WTC11 (cell line): ENCODE data around the gene PRRT1. TPM values are rescaled to one million over a fixed set of nuclear protein-coding genes. Genes with fewer than 3 reads are reported as not detected.
A peak's percentile ranks its signal among the peaks of the same experiment; 100 is the strongest.

Experiments used
- ARID4B ChIP-seq: sonication (generic); formaldehyde crosslinking; IDR thresholded peaks from 2 replicates; pipeline ENCODE4 v1.8.0; 2023; ENCODE audit warnings: missing genetic modification reagents, mild to moderate bottlenecking, borderline replicate concordance
- ATF1 ChIP-seq: sonication (generic); formaldehyde crosslinking; IDR thresholded peaks from 2 replicates; pipeline ENCODE4 v1.8.1; 2023; ENCODE audit warnings: mild to moderate bottlenecking, moderate library complexity, missing genetic modification reagents
- CBFB ChIP-seq: sonication (generic); formaldehyde crosslinking; IDR thresholded peaks from 2 replicates; pipeline ENCODE4 v1.8.1; 2022; ENCODE audit warnings: mild to moderate bottlenecking, low read depth, missing genetic modification reagents
- EMX1 ChIP-seq: fragments of 250-450 bp; sonication (Bioruptor Pico); IDR thresholded peaks from 2 replicates; pipeline ENCODE4 v1.8.0; 2021; ENCODE audit warnings: mild to moderate bottlenecking
- ESRRA ChIP-seq: sonication (generic); formaldehyde crosslinking; IDR thresholded peaks from 2 replicates; pipeline ENCODE4 v1.8.1; 2022; ENCODE audit warnings: mild to moderate bottlenecking, missing genetic modification reagents, borderline replicate concordance
- GRHL2 ChIP-seq: fragments of 250-450 bp; sonication (Bioruptor Pico); IDR thresholded peaks from 2 replicates; pipeline ENCODE4 v1.8.0; 2022; ENCODE audit warnings: mild to moderate bottlenecking, moderate library complexity; ENCODE audit not compliant: insufficient replicate concordance, severe bottlenecking
- IRF1 ChIP-seq: sonication (generic); formaldehyde crosslinking; IDR thresholded peaks from 2 replicates; pipeline ENCODE4 v1.8.0; 2023; ENCODE audit warnings: missing genetic modification reagents
- IRF2 ChIP-seq: sonication (generic); formaldehyde crosslinking; IDR thresholded peaks from 2 replicates; pipeline ENCODE4 v1.8.0; 2022; ENCODE audit warnings: low read depth, missing genetic modification reagents, borderline replicate concordance
- NFATC4 ChIP-seq: fragments of 250-450 bp; sonication (Bioruptor Pico); IDR thresholded peaks from 2 replicates; pipeline ENCODE4 v1.9.0; 2021; ENCODE audit warnings: mild to moderate bottlenecking
- PRRX2 ChIP-seq: fragments of 250-450 bp; sonication (Bioruptor Pico); IDR thresholded peaks from 2 replicates; pipeline ENCODE4 v1.8.0; 2021; ENCODE audit warnings: mild to moderate bottlenecking
- RORB ChIP-seq: fragments of 250-450 bp; sonication (Bioruptor Pico); IDR thresholded peaks from 2 replicates; pipeline ENCODE4 v1.9.0; 2021; ENCODE audit warnings: mild to moderate bottlenecking
- SP1 ChIP-seq: sonication (generic); formaldehyde crosslinking; conservative IDR thresholded peaks from 2 replicates; pipeline ENCODE4 v1.8.1; 2022; ENCODE audit warnings: missing genetic modification reagents
- TCF7 ChIP-seq: sonication (generic); formaldehyde crosslinking; IDR thresholded peaks from 2 replicates; pipeline ENCODE4 v1.8.0; 2022; ENCODE audit warnings: mild to moderate bottlenecking, low read depth, missing genetic modification reagents, moderate library complexity
- ZBTB43 ChIP-seq: sonication (generic); formaldehyde crosslinking; IDR thresholded peaks from 2 replicates; pipeline ENCODE4 v1.8.1; 2023; ENCODE audit warnings: mild to moderate bottlenecking, missing genetic modification reagents
- ZNF232 ChIP-seq: sonication (generic); formaldehyde crosslinking; IDR thresholded peaks from 2 replicates; pipeline ENCODE4 v1.8.0; 2022; ENCODE audit warnings: mild to moderate bottlenecking, missing genetic modification reagents
- ZNF263 ChIP-seq: sonication (generic); formaldehyde crosslinking; IDR thresholded peaks from 2 replicates; pipeline ENCODE4 v1.8.1; 2022; ENCODE audit warnings: low read depth, mild to moderate bottlenecking, moderate library complexity, missing genetic modification reagents
- ZNF532 ChIP-seq: fragments of 250-450 bp; sonication (Bioruptor Pico); IDR thresholded peaks from 2 replicates; pipeline ENCODE4 v1.9.0; 2021; ENCODE audit warnings: mild to moderate bottlenecking, borderline replicate concordance
- ZNF671 ChIP-seq: fragments of 250-450 bp; sonication (Bioruptor Pico); IDR thresholded peaks from 2 replicates; pipeline ENCODE4 v1.8.0; 2021; ENCODE audit warnings: mild to moderate bottlenecking
- total RNA-seq: library from RNA; stranded (reverse); gene quantifications from 3 replicates; pipeline ENCODE4 v1.2.3, GENCODE V29; 2021
- TF ChIP-seq, protein P1 (sequence below): sonication (generic); formaldehyde crosslinking; IDR thresholded peaks from 2 replicates; pipeline ENCODE4 v1.8.1; 2023; ENCODE audit warnings: mild to moderate bottlenecking, missing genetic modification reagents, moderate library complexity
- TF ChIP-seq, protein P2 (sequence below): sonication (generic); formaldehyde crosslinking; IDR thresholded peaks from 2 replicates; pipeline ENCODE4 v1.8.1; 2022; ENCODE audit warnings: mild to moderate bottlenecking, moderate library complexity, missing genetic modification reagents
- TF ChIP-seq, protein P3 (sequence below): sonication (generic); formaldehyde crosslinking; IDR thresholded peaks from 2 replicates; pipeline ENCODE4 v1.8.1; 2022; ENCODE audit warnings: low read depth, missing genetic modification reagents, borderline replicate concordance
- TF ChIP-seq, protein P4 (sequence below): fragments of 250-450 bp; sonication (Bioruptor Pico); IDR thresholded peaks from 2 replicates; pipeline ENCODE4 v1.8.0; 2021; ENCODE audit warnings: mild to moderate bottlenecking

PRRT1 gene
- total RNA-seq, 1 experiment from 2014 or later = 1.6 TPM

DNA sequence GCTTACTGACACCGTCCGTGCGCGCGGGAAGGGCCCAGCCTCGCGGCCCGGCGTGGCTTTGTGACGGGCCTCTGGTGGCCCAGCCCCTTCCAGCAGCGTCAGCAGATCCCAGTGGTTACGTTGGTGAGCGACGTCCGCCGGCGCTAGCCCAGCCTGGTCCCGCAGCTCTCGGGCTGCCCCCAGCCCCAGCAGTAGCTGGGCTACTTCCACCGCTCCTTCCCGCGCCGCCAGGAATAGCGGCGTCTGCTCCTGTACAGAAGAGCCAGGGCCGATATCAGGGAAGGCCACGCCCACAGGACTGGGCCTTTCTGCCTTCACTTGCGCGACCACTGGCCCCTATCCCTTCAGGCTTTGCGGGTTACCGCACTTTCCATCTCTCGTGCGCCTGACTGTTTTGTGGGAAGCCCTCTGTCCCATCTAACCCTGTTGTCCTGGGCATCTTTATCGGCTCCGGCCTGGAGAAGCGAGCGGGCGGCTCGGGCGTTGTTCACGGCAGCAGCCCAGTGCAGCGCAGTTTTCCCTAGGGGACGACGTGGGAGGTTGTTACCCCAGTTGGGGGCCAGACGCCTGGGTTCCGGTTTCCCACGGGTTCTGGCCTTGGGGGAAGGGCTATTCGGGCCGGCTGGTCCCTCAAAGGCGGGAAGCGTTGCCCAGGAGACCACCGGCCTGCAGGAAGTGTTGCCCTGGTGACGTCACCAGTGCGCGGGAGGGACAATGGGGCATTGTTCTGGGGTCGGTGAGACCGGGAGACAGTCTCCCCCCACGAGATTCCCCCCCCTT lies 44.4 kb upstream of the PRRT1 start (continued):
- TF ChIP-seq, protein P1, sequence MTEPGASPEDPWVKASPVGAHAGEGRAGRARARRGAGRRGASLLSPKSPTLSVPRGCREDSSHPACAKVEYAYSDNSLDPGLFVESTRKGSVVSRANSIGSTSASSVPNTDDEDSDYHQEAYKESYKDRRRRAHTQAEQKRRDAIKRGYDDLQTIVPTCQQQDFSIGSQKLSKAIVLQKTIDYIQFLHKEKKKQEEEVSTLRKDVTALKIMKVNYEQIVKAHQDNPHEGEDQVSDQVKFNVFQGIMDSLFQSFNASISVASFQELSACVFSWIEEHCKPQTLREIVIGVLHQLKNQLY (CRISPR knock-in tag) = 0 out of 2 replicates have a peak, but pooled peaks have one; percentile 68
- TF ChIP-seq RORB (CRISPR knock-in tag) (no peak), ZNF232 (CRISPR knock-in tag) (no peak), ESRRA (no peak), ZBTB43 (CRISPR knock-in tag) (no peak), ZNF671 (CRISPR knock-in tag) (no peak), ZNF532 (CRISPR knock-in tag) (peak; percentile 80; the same call in 1 of the 2 replicates), EMX1 (CRISPR knock-in tag) (0 out of 2 replicates have a peak, but pooled peaks have one; percentile 46), IRF2 (CRISPR knock-in tag) (no peak), GRHL2 (no peak), CBFB (no peak), ZNF263 (no peak), ATF1 (CRISPR knock-in tag) (peak; percentile 87; the same call in 1 of the 2 replicates), SP1 (CRISPR knock-in tag) (peak; percentile 56; the same call in 1 of the 2 replicates), PRRX2 (no peak), IRF1 (0 out of 2 replicates have a peak, but pooled peaks have one; percentile 51), ARID4B (CRISPR knock-in tag) (peak; percentile 86; the same call in 1 of the 2 replicates), NFATC4 (0 out of 2 replicates have a peak, but pooled peaks have one; percentile 11), TCF7 (CRISPR knock-in tag) (no peak)
- TF ChIP-seq, protein P2, sequence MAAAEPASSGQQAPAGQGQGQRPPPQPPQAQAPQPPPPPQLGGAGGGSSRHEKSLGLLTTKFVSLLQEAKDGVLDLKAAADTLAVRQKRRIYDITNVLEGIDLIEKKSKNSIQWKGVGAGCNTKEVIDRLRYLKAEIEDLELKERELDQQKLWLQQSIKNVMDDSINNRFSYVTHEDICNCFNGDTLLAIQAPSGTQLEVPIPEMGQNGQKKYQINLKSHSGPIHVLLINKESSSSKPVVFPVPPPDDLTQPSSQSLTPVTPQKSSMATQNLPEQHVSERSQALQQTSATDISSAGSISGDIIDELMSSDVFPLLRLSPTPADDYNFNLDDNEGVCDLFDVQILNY = peak; percentile 97
- TF ChIP-seq, protein P3, sequence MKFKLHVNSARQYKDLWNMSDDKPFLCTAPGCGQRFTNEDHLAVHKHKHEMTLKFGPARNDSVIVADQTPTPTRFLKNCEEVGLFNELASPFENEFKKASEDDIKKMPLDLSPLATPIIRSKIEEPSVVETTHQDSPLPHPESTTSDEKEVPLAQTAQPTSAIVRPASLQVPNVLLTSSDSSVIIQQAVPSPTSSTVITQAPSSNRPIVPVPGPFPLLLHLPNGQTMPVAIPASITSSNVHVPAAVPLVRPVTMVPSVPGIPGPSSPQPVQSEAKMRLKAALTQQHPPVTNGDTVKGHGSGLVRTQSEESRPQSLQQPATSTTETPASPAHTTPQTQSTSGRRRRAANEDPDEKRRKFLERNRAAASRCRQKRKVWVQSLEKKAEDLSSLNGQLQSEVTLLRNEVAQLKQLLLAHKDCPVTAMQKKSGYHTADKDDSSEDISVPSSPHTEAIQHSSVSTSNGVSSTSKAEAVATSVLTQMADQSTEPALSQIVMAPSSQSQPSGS (CRISPR knock-in tag) = peak; percentile 11; the same call in 1 of the 2 replicates
- TF ChIP-seq, protein P4, sequence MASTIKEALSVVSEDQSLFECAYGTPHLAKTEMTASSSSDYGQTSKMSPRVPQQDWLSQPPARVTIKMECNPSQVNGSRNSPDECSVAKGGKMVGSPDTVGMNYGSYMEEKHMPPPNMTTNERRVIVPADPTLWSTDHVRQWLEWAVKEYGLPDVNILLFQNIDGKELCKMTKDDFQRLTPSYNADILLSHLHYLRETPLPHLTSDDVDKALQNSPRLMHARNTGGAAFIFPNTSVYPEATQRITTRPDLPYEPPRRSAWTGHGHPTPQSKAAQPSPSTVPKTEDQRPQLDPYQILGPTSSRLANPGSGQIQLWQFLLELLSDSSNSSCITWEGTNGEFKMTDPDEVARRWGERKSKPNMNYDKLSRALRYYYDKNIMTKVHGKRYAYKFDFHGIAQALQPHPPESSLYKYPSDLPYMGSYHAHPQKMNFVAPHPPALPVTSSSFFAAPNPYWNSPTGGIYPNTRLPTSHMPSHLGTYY (CRISPR knock-in tag) = no peak
